Endothelial cell of umbilical vein (primary cell): Measurements from ENCODE around the gene MTG1. TPM values are rescaled to one million over a fixed set of nuclear protein-coding genes. Genes with fewer than 3 reads are reported as not detected.
A peak's percentile ranks its signal among the peaks of the same experiment; 100 is the strongest.

Source experiments
- BruUV-seq: library from RNA; stranded (reverse); fragments of 400-500 nt; replicated peaks from 2 replicates; lab custom pipeline; 2021; lab: Mats Ljungman, UMichigan
- CTCF ChIA-PET: fragments of 300-600, 350-600 bp; sonication (Branson Sonifier 250); formaldehyde crosslinking; loops from one replicate; lab custom pipeline; 2021; ENCODE audit warnings: antibody characterized with exemption, inconsistent platforms; lab: Charles Lee
- POLR2A ChIA-PET: fragments of 300-600, 350-600 bp; sonication (Branson Sonifier 250); formaldehyde crosslinking; loops from one replicate; lab custom pipeline; 2021; ENCODE audit warnings: antibody characterized with exemption, inconsistent platforms; lab: Charles Lee
- DNase-seq: peaks from one replicate; pipeline ENCODE4 v3.0.0-alpha.2; 2011; ENCODE audit warnings: low read depth, low spot score
- FAIRE-seq: peaks from 2 replicates; lab custom pipeline; 2011; peaks lifted over from hg19 to GRCh38; lab: Jason Lieb, UNC
- H2AFZ ChIP-seq: 2 replicates; pipeline ENCODE4 v1.6.0; 2012; ENCODE audit warnings: low read depth, low read length, control low read depth, inconsistent platforms
- H3K27ac ChIP-seq: 2 replicates; pipeline ENCODE4 v1.5.1; 2011; ENCODE audit warnings: low read depth, mild to moderate bottlenecking, control low read depth, low read length, moderate library complexity; ENCODE audit not compliant: insufficient read depth
- H3K27me3 ChIP-seq, 2 experiments: 2 replicates each; pipeline versions ENCODE4 v1.6.0 to v1.6.1; 2011; ENCODE audit warnings: low read length in 2 of 2, mixed read lengths in 1 of 2; ENCODE audit not compliant: control insufficient read depth in 2 of 2, insufficient read depth in 2 of 2
- H3K36me3 ChIP-seq, 2 experiments: 2 replicates in 1 of 2; 3 replicates in 1 of 2; pipeline ENCODE4 v1.5.1; 2011; ENCODE audit warnings: low read length in 2 of 2, mild to moderate bottlenecking in 1 of 2, moderate library complexity in 1 of 2; ENCODE audit not compliant: control insufficient read depth in 2 of 2, insufficient read depth in 2 of 2; ENCODE audit errors: extremely low read depth in 1 of 2
- H3K4me1 ChIP-seq: 3 replicates; pipeline ENCODE4 v1.5.1; 2011; ENCODE audit warnings: mild to moderate bottlenecking, low read length; ENCODE audit not compliant: control insufficient read depth, insufficient read depth; ENCODE audit errors: extremely low read depth
- H3K4me2 ChIP-seq: 2 replicates; pipeline ENCODE4 v1.6.1; 2011; ENCODE audit warnings: low read length, control low read depth, mixed read lengths; ENCODE audit not compliant: insufficient read depth
- H3K4me3 ChIP-seq, 3 experiments: fragments of 200-600 bp in 1 of 3; sonication (generic), shearing (Covaris generic) in 1 of 3; replicated peaks in 1 of 3; 2 replicates each; pipeline ENCODE4 v1.5.1; 2011 to 2016; ENCODE audit warnings: control low read depth in 3 of 3, low read length in 3 of 3, mild to moderate bottlenecking in 2 of 3, inconsistent platforms in 1 of 3, low read depth in 1 of 3, moderate library complexity in 1 of 3; ENCODE audit not compliant: insufficient read depth in 1 of 3
- H3K79me2 ChIP-seq: 2 replicates; pipeline ENCODE4 v1.6.0; 2012; ENCODE audit warnings: low read length, inconsistent platforms; ENCODE audit not compliant: control insufficient read depth, insufficient read depth
- H3K9ac ChIP-seq: replicated peaks from 2 replicates; pipeline ENCODE3; 2011; ENCODE audit warnings: low read length, control low read depth; ENCODE audit not compliant: insufficient read depth; ENCODE audit errors: extremely low read depth
- H3K9me1 ChIP-seq: replicated peaks from 3 replicates; pipeline ENCODE4 v1.6.0; 2011; ENCODE audit warnings: mild to moderate bottlenecking, low read length; ENCODE audit not compliant: control insufficient read depth, insufficient read depth; ENCODE audit errors: extremely low read depth
- H3K9me3 ChIP-seq: replicated peaks from 2 replicates; pipeline ENCODE4 v1.5.1; 2012; ENCODE audit warnings: low read length, inconsistent platforms; ENCODE audit not compliant: control insufficient read depth, insufficient read depth
- H4K20me1 ChIP-seq: replicated peaks from 2 replicates; pipeline ENCODE3; 2011; ENCODE audit warnings: mild to moderate bottlenecking, low read length; ENCODE audit not compliant: control insufficient read depth, insufficient read depth; ENCODE audit errors: extremely low read depth
- EZH2 ChIP-seq: IDR thresholded peaks from 2 replicates; pipeline ENCODE4 v1.6.1; 2012; ENCODE audit warnings: borderline replicate concordance, low read depth, mild to moderate bottlenecking, moderate library complexity, low read length, inconsistent platforms; ENCODE audit not compliant: severe bottlenecking
- FOS ChIP-seq: IDR thresholded peaks from 2 replicates; pipeline ENCODE4 v1.6.1; 2011; ENCODE audit warnings: mild to moderate bottlenecking, low read length, moderate library complexity, borderline replicate concordance; ENCODE audit not compliant: insufficient read depth
- GATA2 ChIP-seq: IDR thresholded peaks from 2 replicates; pipeline ENCODE4 v1.7.0; 2011; ENCODE audit warnings: low read depth, mild to moderate bottlenecking, moderate library complexity, mixed read lengths, low read length; ENCODE audit not compliant: insufficient read length, insufficient read depth
- JUN ChIP-seq: IDR thresholded peaks from 2 replicates; pipeline ENCODE4 v1.6.1; 2011; ENCODE audit warnings: borderline replicate concordance, low read depth; ENCODE audit not compliant: insufficient read length, insufficient read depth
- MYC ChIP-seq: IDR thresholded peaks from one replicate; pipeline ENCODE4 v1.6.1; 2011; ENCODE audit warnings: mild to moderate bottlenecking, low read depth, low read length
- POLR2A ChIP-seq: IDR thresholded peaks from 2 replicates; pipeline ENCODE4 v1.6.1; 2012; ENCODE audit warnings: low read depth, mild to moderate bottlenecking, control low read depth, low read length
- POLR2AphosphoS5 ChIP-seq: IDR thresholded peaks from 2 replicates; pipeline ENCODE4 v1.6.1; 2012; ENCODE audit warnings: low read depth, mild to moderate bottlenecking, control low read depth, low read length, moderate library complexity; ENCODE audit not compliant: insufficient read depth
- dilution Hi-C: fragments of 300-500 bp; cut with MboI; formaldehyde crosslinking; loops from one replicate; pipeline ENCODE4 v1.15.0; 2019; ENCODE audit warnings: low sequenced_read_pairs; ENCODE audit not compliant: extremely low pct_ligation_motif_present
- intact Hi-C: fragments of 100-400 bp; cut with micrococcal nuclease; formaldehyde crosslinking; loops from one replicate; pipeline ENCODE4 v1.10.0; 2022
- polyA plus RNA-seq, 4 experiments: library from polyadenylated mRNA; depleted of rRNA in 3 of 4; stranded (reverse) in 3 of 4; unstranded in 1 of 4; fragments of >200 nt; gene quantifications; 2 replicates each; pipeline versions ENCODE4 v1.2.1 to v1.2.3, GENCODE V29; 2011 to 2012; ENCODE audit warnings: missing spikeins in 1 of 4
- total RNA-seq: library from RNA; stranded (reverse); gene quantifications from 2 replicates; pipeline ENCODE4 v1.2.3, GENCODE V29; 2021
- TF ChIP-seq, protein P1 (sequence below), 2 donors: IDR thresholded peaks; 1 replicate in 1 of 2; 2 replicates in 1 of 2; pipeline ENCODE4 v1.5.1; 2011; ENCODE audit warnings: low read length in 2 of 2, mild to moderate bottlenecking in 2 of 2, moderate library complexity in 2 of 2, control low read depth in 1 of 2, inconsistent platforms in 1 of 2, low read depth in 1 of 2; ENCODE audit not compliant: insufficient read depth in 1 of 2; ENCODE audit errors: extremely low read depth in 1 of 2
- TF ChIP-seq, protein P2 (sequence below): IDR thresholded peaks from 2 replicates; pipeline ENCODE4 v1.6.1; 2011; ENCODE audit not compliant: insufficient read depth, insufficient read length

The MTG1 gene
- total and polyA plus RNA-seq, 2 donors (not counting 3 experiments of a cell fraction or from before 2014, with no cell fraction given): 66.5 to 91.6 TPM

DNA sequence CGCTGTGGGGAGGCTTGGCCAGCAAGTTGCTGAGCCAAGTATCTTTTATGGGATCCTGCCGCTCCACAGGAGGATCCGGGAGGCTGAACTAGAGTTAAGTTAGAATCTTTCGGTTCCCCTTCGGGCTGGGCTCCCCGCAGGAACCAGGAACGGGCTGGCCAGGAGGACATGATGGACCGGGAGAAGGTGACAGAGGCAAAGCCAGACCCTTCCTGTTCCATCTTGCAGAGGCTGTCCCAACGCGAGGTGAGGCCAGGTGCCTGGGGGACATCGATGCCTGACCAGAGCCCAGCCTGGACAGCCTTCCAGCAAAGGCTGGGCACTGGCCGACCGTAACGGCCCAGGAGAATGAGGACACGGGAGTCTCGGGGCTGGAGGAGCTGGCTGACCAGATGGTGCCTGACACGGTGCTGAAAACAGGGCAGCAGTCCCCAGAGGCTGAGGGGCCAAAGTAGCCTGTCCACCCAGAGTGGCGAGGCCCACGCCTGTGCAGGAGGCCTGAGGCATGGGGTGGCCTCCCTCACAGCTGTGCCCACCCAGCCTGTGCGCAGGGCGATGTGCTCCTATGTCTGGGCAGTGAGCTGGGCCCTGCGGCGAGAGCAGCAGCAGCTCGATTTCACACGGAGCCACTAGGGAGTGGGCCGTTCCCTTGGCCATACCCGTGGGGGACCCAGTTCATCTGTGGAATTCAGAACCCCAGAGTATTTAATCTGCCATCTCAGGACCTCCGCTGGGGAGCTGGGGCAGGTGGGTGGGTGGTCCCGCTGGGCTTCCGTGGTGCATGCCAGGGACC, 16.7 kb upstream of the MTG1 start:
- Histone ChIP-seq H3K9me1 (no peaks in the 10 kb centered on the region), H3K4me3 (no peak overlapping the region), H4K20me1 (no peaks in the 10 kb centered on the region), H3K36me3 (no peaks in the 10 kb centered on the region), H3K27ac (no peak overlapping the region), H3K9me3 (no peaks in the 10 kb centered on the region), H2AFZ (no peak overlapping the region), H3K4me2 (no peak overlapping the region), H3K27me3 (no peaks in the 10 kb centered on the region), H3K4me1 (peaks cover 14% of the 10 kb centered on the region), H3K9ac (no peak overlapping the region), H3K79me2 (peaks cover 1% of the 10 kb centered on the region)
- FAIRE-seq: no peak
- no TSS peak for BruUV-seq
- ChIA-PET POLR2A (no interaction called here), CTCF (interaction anchor here (1.2 kb wide), 1 partner anchor 18 kb away, joined by 3 read pairs; no protein-coding TSS in a partner anchor)
- TF ChIP-seq, protein P1, sequence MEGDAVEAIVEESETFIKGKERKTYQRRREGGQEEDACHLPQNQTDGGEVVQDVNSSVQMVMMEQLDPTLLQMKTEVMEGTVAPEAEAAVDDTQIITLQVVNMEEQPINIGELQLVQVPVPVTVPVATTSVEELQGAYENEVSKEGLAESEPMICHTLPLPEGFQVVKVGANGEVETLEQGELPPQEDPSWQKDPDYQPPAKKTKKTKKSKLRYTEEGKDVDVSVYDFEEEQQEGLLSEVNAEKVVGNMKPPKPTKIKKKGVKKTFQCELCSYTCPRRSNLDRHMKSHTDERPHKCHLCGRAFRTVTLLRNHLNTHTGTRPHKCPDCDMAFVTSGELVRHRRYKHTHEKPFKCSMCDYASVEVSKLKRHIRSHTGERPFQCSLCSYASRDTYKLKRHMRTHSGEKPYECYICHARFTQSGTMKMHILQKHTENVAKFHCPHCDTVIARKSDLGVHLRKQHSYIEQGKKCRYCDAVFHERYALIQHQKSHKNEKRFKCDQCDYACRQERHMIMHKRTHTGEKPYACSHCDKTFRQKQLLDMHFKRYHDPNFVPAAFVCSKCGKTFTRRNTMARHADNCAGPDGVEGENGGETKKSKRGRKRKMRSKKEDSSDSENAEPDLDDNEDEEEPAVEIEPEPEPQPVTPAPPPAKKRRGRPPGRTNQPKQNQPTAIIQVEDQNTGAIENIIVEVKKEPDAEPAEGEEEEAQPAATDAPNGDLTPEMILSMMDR (IDR thresholded peaks at IDR 0.05; ENCODE audit: extremely low read depth in 1 of 2, insufficient read depth in 1 of 2, low read depth in 1 of 2, low read length in 2 of 2): no peak
- DNase-seq: no peak
- dilution Hi-C loops (no loop called here), intact Hi-C loops (no loop called here)

DNA sequence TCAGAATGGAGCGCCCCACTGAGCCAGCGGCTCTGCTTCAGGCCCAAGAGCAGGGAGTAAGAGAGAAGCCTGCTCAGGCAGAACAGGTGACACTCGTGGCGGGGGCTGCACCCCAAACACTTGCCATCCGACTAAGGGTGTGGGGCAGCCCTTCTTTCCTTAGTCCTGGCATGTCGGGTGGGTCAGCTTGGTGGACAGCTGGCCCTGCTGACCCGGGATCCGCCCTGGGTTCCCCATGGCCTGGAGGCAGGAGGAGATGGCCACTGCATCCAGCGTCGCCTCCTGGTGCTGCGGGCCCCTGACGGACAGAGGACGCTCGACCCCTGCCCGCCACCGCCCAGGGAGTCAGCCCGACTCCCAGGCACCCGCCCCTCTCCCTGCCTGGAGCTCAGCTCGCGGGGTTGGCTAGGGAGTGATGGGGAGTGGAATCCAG, 16.1 kb upstream of the MTG1 start:
- intact Hi-C loops (loop anchor here (1.0 kb wide), 2 partner anchors 12 to 16 kb away; partner anchors contain the start of gene MTG1), dilution Hi-C loops (no loop called here)

More for the DNA sequence above, 16.1 kb upstream of the MTG1 start:
- Histone ChIP-seq H3K4me1 (peaks cover 14% of the 10 kb centered on the region), H3K27ac (no peak overlapping the region), H3K9me1 (no peaks in the 10 kb centered on the region), H3K9ac (peak overlapping the region; percentile 13), H3K4me2 (peak overlapping the region; percentile 64), H3K9me3 (no peaks in the 10 kb centered on the region), H3K79me2 (no peaks in the 10 kb centered on the region), H2AFZ (peak overlapping the region; percentile 93), H3K4me3 (peak overlapping the region; percentile 23 to 57 (median 53)), H3K27me3 (no peaks in the 10 kb centered on the region), H4K20me1 (no peaks in the 10 kb centered on the region), H3K36me3 (no peaks in the 10 kb centered on the region)
- DNase-seq (no peak), FAIRE-seq (no peak)
- POLR2A ChIA-PET: interaction anchor here (0.6 kb wide), 1 partner anchor 34 kb away, joined by 5 read pairs; no protein-coding TSS in a partner anchor
- no TSS peak for BruUV-seq
- TF ChIP-seq MYC (no peak), POLR2A (no peak), GATA2 (no peak), POLR2AphosphoS5 (no peak), JUN (no peak), FOS (no peak), EZH2 (no peak)
- TF ChIP-seq, protein P2, sequence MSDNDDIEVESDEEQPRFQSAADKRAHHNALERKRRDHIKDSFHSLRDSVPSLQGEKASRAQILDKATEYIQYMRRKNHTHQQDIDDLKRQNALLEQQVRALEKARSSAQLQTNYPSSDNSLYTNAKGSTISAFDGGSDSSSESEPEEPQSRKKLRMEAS: no peak
- TF ChIP-seq, protein P1 (IDR thresholded peaks at IDR 0.05; ENCODE audit: extremely low read depth in 1 of 2, insufficient read depth in 1 of 2, low read depth in 1 of 2, low read length in 2 of 2): no peak
- CTCF ChIA-PET: interaction anchor here (1.2 to 1.9 kb wide), 2 partner anchors 19 to 48 kb away, joined by 3 to 6 read pairs; no protein-coding TSS in a partner anchor
